HL-60 (cell line): ENCODE results near the gene AGPAT1.
A peak's percentile ranks its signal among the peaks of the same experiment; 100 is the strongest.

ENCODE experiments used
- DNase-seq, 2 experiments: peaks; one replicate each; pipeline ENCODE4 v3.0.0-alpha.2; 2010 to 2020; ENCODE audit warnings: low read depth in 1 of 2, low spot score in 1 of 2
- H3K27ac ChIP-seq: fragments of 250-450 bp; sonication (Bioruptor Pico); replicated peaks from 2 replicates; pipeline ENCODE4 v1.5.1; 2020; ENCODE audit warnings: mild to moderate bottlenecking, moderate library complexity
- H3K27me3 ChIP-seq: fragments of 250-450 bp; sonication (Bioruptor Pico); 2 replicates; pipeline ENCODE4 v1.5.1; 2021; ENCODE audit warnings: mild to moderate bottlenecking, moderate library complexity; ENCODE audit not compliant: insufficient read depth, poor library complexity, severe bottlenecking
- H3K4me3 ChIP-seq: replicated peaks from 2 replicates; pipeline ENCODE4 v1.5.1; 2011; ENCODE audit warnings: mild to moderate bottlenecking, control low read depth, low read length; ENCODE audit not compliant: insufficient read depth
- GABPA ChIP-seq: IDR thresholded peaks from 2 replicates; pipeline ENCODE4 v1.6.1; 2012; ENCODE audit warnings: low read depth
- POLR2AphosphoS5 ChIP-seq: IDR thresholded peaks from 2 replicates; pipeline ENCODE4 v1.6.1; 2012; ENCODE audit warnings: low read depth
- SPI1 ChIP-seq: IDR thresholded peaks from 2 replicates; pipeline ENCODE4 v1.6.1; 2012; ENCODE audit warnings: low read depth, mild to moderate bottlenecking, borderline replicate concordance
- long read RNA-seq: library from polyadenylated mRNA; unstranded; transcript quantifications from one replicate; pipeline ENCODE4 v2.0.0, GENCODE V29; 2020
- TF ChIP-seq, protein P1 (sequence below): IDR thresholded peaks from one replicate; pipeline ENCODE4 v1.5.1; 2011; ENCODE audit warnings: low read length, control low read depth, inconsistent platforms; ENCODE audit not compliant: insufficient read depth
- TF ChIP-seq, protein P2 (sequence below): IDR thresholded peaks from 2 replicates; pipeline ENCODE4 v1.6.1; 2012; ENCODE audit warnings: low read depth; ENCODE audit not compliant: insufficient replicate concordance

AGPAT1 gene, protein sequence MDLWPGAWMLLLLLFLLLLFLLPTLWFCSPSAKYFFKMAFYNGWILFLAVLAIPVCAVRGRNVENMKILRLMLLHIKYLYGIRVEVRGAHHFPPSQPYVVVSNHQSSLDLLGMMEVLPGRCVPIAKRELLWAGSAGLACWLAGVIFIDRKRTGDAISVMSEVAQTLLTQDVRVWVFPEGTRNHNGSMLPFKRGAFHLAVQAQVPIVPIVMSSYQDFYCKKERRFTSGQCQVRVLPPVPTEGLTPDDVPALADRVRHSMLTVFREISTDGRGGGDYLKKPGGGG
- long read RNA-seq, transcript AGPAT1-203 (7 exons, 2,234 nt), result major isoform, 46 of 84 reads
- long read RNA-seq, partial matches to known transcripts, result 10 of 84 reads
- long read RNA-seq, other reads (novel, unspliced or antisense), result 19 of 84 reads

DNA sequence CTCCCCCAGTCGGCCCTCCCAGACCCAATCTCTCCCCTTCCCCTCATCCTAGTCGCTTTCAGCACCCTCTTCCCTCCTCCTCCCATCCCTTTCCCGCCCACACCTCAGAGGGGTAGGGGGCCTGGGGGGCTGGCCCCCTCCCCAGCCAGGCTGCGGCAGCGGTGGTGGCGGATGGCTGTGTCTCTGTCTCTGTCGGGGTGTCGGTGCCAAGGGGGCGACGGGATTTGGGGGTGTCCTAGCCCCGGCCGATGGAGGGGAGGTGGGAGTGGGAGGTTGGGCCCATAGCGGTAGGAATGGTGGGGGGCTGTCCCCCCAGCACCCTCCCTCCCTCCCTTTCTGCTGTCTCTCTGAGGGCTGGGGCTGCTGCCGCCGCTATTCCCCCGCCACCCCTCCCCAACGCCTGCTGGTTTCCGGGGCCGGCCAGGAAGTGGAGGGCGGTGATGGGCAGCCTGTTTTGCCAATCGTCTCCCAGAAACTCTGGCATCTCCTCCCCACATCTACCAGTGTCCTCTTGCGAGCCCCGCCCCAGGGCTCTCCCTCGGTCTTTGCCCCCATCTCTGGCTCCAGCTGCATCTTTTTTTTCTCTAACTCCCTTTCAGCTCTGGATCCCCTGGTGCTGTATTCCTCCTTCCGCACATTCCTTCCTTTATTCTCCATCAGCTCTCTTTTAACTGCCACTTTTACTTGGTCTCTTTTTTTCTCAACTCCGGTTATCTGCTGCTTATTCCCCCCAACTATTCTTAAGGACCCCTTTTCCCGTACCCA, at the start of gene AGPAT1:
TSS of gene AGPAT1 (minus strand) at position 374 of the 765 bp plus-strand sequence. CDS start 4,588 bp downstream, outside the sequence.
- peak within 1 kb of the TSS; percentile 92 for H3K4me3 ChIP-seq
- DNase-seq, result peak in 1 of 2 experiments; percentile 98
- no peaks in the 10 kb centered on the region for H3K27me3 ChIP-seq
- peak within 1 kb of the TSS; percentile 86 for H3K27ac ChIP-seq
- TF ChIP-seq POLR2AphosphoS5 (peak; percentile 50; the same call in 1 of the 2 replicates), SPI1 (peak; percentile 42; the same call in 1 of the 2 replicates), GABPA (peak; percentile 89)
- TF ChIP-seq, protein P1, sequence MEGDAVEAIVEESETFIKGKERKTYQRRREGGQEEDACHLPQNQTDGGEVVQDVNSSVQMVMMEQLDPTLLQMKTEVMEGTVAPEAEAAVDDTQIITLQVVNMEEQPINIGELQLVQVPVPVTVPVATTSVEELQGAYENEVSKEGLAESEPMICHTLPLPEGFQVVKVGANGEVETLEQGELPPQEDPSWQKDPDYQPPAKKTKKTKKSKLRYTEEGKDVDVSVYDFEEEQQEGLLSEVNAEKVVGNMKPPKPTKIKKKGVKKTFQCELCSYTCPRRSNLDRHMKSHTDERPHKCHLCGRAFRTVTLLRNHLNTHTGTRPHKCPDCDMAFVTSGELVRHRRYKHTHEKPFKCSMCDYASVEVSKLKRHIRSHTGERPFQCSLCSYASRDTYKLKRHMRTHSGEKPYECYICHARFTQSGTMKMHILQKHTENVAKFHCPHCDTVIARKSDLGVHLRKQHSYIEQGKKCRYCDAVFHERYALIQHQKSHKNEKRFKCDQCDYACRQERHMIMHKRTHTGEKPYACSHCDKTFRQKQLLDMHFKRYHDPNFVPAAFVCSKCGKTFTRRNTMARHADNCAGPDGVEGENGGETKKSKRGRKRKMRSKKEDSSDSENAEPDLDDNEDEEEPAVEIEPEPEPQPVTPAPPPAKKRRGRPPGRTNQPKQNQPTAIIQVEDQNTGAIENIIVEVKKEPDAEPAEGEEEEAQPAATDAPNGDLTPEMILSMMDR, result no peak
- TF ChIP-seq, protein P2, sequence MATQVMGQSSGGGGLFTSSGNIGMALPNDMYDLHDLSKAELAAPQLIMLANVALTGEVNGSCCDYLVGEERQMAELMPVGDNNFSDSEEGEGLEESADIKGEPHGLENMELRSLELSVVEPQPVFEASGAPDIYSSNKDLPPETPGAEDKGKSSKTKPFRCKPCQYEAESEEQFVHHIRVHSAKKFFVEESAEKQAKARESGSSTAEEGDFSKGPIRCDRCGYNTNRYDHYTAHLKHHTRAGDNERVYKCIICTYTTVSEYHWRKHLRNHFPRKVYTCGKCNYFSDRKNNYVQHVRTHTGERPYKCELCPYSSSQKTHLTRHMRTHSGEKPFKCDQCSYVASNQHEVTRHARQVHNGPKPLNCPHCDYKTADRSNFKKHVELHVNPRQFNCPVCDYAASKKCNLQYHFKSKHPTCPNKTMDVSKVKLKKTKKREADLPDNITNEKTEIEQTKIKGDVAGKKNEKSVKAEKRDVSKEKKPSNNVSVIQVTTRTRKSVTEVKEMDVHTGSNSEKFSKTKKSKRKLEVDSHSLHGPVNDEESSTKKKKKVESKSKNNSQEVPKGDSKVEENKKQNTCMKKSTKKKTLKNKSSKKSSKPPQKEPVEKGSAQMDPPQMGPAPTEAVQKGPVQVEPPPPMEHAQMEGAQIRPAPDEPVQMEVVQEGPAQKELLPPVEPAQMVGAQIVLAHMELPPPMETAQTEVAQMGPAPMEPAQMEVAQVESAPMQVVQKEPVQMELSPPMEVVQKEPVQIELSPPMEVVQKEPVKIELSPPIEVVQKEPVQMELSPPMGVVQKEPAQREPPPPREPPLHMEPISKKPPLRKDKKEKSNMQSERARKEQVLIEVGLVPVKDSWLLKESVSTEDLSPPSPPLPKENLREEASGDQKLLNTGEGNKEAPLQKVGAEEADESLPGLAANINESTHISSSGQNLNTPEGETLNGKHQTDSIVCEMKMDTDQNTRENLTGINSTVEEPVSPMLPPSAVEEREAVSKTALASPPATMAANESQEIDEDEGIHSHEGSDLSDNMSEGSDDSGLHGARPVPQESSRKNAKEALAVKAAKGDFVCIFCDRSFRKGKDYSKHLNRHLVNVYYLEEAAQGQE, result no peak

DNA sequence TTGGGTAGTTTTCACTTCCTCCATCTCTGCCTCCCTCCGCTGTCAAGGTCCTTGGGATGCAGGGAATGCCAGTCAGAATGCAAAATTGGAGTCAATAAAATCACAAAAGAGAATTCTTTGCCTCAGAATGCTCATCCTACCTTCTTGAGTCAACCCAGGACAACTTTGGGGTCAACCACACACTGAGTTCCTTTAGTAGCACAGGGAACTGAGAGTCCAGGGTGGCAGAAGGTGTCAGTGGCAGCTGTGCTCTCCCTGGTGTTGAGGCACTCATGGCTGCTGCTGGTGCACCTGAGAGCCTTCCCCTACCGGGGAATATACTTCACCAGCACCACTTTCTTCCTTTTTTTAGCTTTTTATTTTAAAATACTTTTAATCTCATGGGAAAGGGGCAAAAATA, 48.8 kb upstream of the AGPAT1 start:
- Histone ChIP-seq H3K27me3 (no peaks in the 10 kb centered on the region), H3K27ac (no peak overlapping the region), H3K4me3 (no peak overlapping the region)
- DNase-seq, result no peak
- TF ChIP-seq, protein P1, result no peak
- TF ChIP-seq, protein P2, result no peak
- TF ChIP-seq POLR2AphosphoS5 (no peak), SPI1 (no peak)

DNA sequence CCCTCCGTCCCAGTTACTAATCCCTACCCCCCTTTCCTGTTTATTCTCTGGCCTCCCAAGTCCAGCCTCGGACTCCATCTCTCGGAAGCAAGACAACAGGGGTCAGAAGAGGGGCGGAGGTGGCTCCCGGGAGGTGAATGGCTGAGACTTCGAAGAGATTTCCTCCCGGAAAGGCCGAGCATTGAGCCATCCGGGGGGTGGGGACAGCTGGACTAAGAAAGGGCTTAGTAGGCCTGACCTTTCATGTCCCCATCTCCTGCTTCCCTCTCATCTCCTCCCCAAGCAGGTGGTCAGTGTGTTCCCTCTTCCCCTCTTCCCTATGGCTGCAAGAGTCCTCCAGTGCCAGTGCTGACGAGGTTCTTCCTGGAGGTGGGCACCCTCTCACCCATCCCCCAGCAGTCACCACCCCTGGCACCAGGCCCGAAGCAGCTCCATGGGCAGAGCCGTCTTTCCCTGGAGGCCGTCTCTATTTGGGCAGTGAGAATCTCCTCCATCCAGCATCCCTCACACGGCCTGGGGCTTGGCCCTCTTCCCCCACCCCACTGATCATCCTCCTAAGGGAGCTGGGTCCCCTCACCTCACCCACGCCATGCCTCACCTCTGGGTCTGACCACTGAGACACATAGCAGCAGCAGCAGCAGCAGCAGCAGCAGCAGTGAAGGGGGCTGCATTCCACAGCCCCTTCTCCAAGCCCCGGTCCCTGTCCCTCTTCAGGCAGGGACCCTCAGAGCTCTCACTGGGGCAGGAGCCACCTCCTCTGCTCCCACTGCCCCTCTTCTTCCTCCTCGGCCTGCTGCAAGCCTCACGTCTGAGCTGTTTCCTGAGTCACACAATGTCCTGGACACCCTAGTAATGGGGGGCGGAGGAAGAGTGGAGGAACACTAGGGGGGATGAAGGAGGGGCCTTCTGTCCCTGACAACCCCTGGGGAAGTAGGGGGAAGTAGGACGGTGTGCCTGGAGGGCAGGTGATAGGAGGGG, 47.7 kb upstream of the AGPAT1 start, which contains the start of gene NOTCH4:
TSS of gene NOTCH4 (minus strand) at position 810 of the 978 bp plus-strand sequence. CDS start at position 671, 139 bp downstream.
- no peaks in the 10 kb centered on the region for H3K27me3 ChIP-seq
- H3K4me3 ChIP-seq, result no peak within 1 kb of the TSS
- TF ChIP-seq POLR2AphosphoS5 (no peak), SPI1 (no peak), GABPA (no peak)
- TF ChIP-seq, protein P1, result no peak
- TF ChIP-seq, protein P2, result no peak
- no peak for DNase-seq
- H3K27ac ChIP-seq, result no peak within 1 kb of the TSS
